WTC11 (cell line): ENCODE data around the gene PRR33. TPM values are rescaled to one million over a fixed set of nuclear protein-coding genes. Genes with fewer than 3 reads are reported as not detected.

Experiments used
- ATAC-seq: fragments of 200-7000 bp; cut with Tn5 transposase; 2 replicates; pipeline ENCODE4 v1.10.0; 2021; ENCODE audit warnings: mild to moderate bottlenecking, moderate library complexity
- CTCF ChIA-PET: fragments of 300-600 bp; sonication (Branson Sonifier 250); formaldehyde crosslinking; loops from one replicate; lab custom pipeline; 2021; ENCODE audit warnings: antibody characterized with exemption; lab: Charles Lee
- POLR2A ChIA-PET: fragments of 350-600 bp; sonication (Branson Sonifier 250); formaldehyde crosslinking; loops from one replicate; lab custom pipeline; 2021; ENCODE audit warnings: antibody characterized with exemption; lab: Charles Lee
- DNase-seq: peaks from one replicate; pipeline ENCODE4 v3.0.0; 2021; ENCODE audit warnings: low spot score
- H3K27ac Mint-ChIP-seq: 2 replicates; pipeline ENCODE4 v1.8.0; 2021; ENCODE audit warnings: mixed read lengths
- H3K27me3 Mint-ChIP-seq: 2 replicates; pipeline ENCODE4 v1.8.0; 2021; ENCODE audit warnings: low read depth, mild to moderate bottlenecking, moderate library complexity, mixed read lengths
- H3K36me3 Mint-ChIP-seq: 2 replicates; pipeline ENCODE4 v1.8.0; 2021; ENCODE audit warnings: mixed read lengths
- H3K4me1 Mint-ChIP-seq: 2 replicates; pipeline ENCODE4 v1.8.0; 2022; ENCODE audit warnings: mixed read lengths
- H3K4me3 Mint-ChIP-seq: 2 replicates; pipeline ENCODE4 v1.8.0; 2021; ENCODE audit warnings: mild to moderate bottlenecking, moderate library complexity, mixed read lengths
- H3K9me3 Mint-ChIP-seq: 2 replicates; pipeline ENCODE4 v1.8.0; 2021; ENCODE audit warnings: mixed read lengths
- ATF1 ChIP-seq: sonication (generic); formaldehyde crosslinking; IDR thresholded peaks from 2 replicates; pipeline ENCODE4 v1.8.1; 2023; ENCODE audit warnings: mild to moderate bottlenecking, moderate library complexity, missing genetic modification reagents
- ELF4 ChIP-seq: sonication (generic); formaldehyde crosslinking; IDR thresholded peaks from 2 replicates; pipeline ENCODE4 v1.8.1; 2022; ENCODE audit warnings: low read depth, mild to moderate bottlenecking, moderate library complexity, missing genetic modification reagents
- FOXJ3 ChIP-seq: sonication (generic); formaldehyde crosslinking; IDR thresholded peaks from 2 replicates; pipeline ENCODE4 v1.9.0; 2021; ENCODE audit warnings: missing genetic modification reagents, mild to moderate bottlenecking, borderline replicate concordance
- FOXK1 ChIP-seq: sonication (generic); formaldehyde crosslinking; IDR thresholded peaks from 2 replicates; pipeline ENCODE4 v1.8.0; 2022; ENCODE audit warnings: mild to moderate bottlenecking, moderate library complexity, missing genetic modification reagents
- GRHL2 ChIP-seq: fragments of 250-450 bp; sonication (Bioruptor Pico); IDR thresholded peaks from 2 replicates; pipeline ENCODE4 v1.8.0; 2022; ENCODE audit warnings: mild to moderate bottlenecking, moderate library complexity; ENCODE audit not compliant: insufficient replicate concordance, severe bottlenecking
- HMGA2 ChIP-seq: fragments of 250-450 bp; sonication (Bioruptor Pico); IDR thresholded peaks from 2 replicates; pipeline ENCODE4 v1.4.0; 2021; ENCODE audit warnings: mild to moderate bottlenecking, moderate library complexity
- JUN ChIP-seq: sonication (generic); formaldehyde crosslinking; IDR thresholded peaks from 2 replicates; pipeline ENCODE4 v1.8.0; 2023; ENCODE audit warnings: mild to moderate bottlenecking, missing genetic modification reagents
- SMAD3 ChIP-seq: sonication (generic); formaldehyde crosslinking; IDR thresholded peaks from 2 replicates; pipeline ENCODE4 v1.8.0; 2022; ENCODE audit warnings: missing genetic modification reagents, mild to moderate bottlenecking, borderline replicate concordance
- SOX15 ChIP-seq: fragments of 250-450 bp; sonication (Bioruptor Pico); IDR thresholded peaks from 2 replicates; pipeline ENCODE4 v1.9.0; 2021; ENCODE audit warnings: mild to moderate bottlenecking
- SP1 ChIP-seq: sonication (generic); formaldehyde crosslinking; conservative IDR thresholded peaks from 2 replicates; pipeline ENCODE4 v1.8.1; 2022; ENCODE audit warnings: missing genetic modification reagents
- ZNF138 ChIP-seq: sonication (generic); formaldehyde crosslinking; conservative IDR thresholded peaks from 2 replicates; pipeline ENCODE4 v1.8.1; 2022; ENCODE audit warnings: mild to moderate bottlenecking, moderate library complexity, missing genetic modification reagents
- ZNF396 ChIP-seq: fragments of 250-450 bp; sonication (Bioruptor Pico); IDR thresholded peaks from 2 replicates; pipeline ENCODE4 v1.8.0; 2021; ENCODE audit warnings: mild to moderate bottlenecking, moderate library complexity, borderline replicate concordance
- total RNA-seq: library from RNA; stranded (reverse); gene quantifications from 3 replicates; pipeline ENCODE4 v1.2.3, GENCODE V29; 2021
- TF ChIP-seq, protein P1 (sequence below): sonication (generic); formaldehyde crosslinking; IDR thresholded peaks from 2 replicates; pipeline ENCODE4 v1.8.1; 2022; ENCODE audit warnings: mild to moderate bottlenecking, moderate library complexity, missing genetic modification reagents
- TF ChIP-seq, protein P2 (sequence below): sonication (generic); formaldehyde crosslinking; IDR thresholded peaks from 2 replicates; pipeline ENCODE4 v1.8.0; 2022; ENCODE audit warnings: mild to moderate bottlenecking, missing genetic modification reagents
- TF ChIP-seq, protein P3 (sequence below): sonication (generic); formaldehyde crosslinking; IDR thresholded peaks from 2 replicates; pipeline ENCODE4 v1.8.1; 2022; ENCODE audit warnings: low read depth, missing genetic modification reagents, borderline replicate concordance
- TF ChIP-seq, protein P4 (sequence below): sonication (generic); formaldehyde crosslinking; IDR thresholded peaks from 2 replicates; pipeline ENCODE4 v1.8.0; 2022; ENCODE audit warnings: missing genetic modification reagents
- TF ChIP-seq, protein P5 (sequence below): sonication (generic); formaldehyde crosslinking; conservative IDR thresholded peaks from 2 replicates; pipeline ENCODE4 v1.8.1; 2022; ENCODE audit warnings: mild to moderate bottlenecking, missing genetic modification reagents
- TF ChIP-seq, protein P6 (sequence below): sonication (generic); formaldehyde crosslinking; IDR thresholded peaks from 2 replicates; pipeline ENCODE4 v1.8.1; 2022; ENCODE audit warnings: low read depth, mild to moderate bottlenecking, moderate library complexity, missing genetic modification reagents, borderline replicate concordance

PRR33 gene
- total RNA-seq, 1 experiment from 2014 or later: not detected

DNA sequence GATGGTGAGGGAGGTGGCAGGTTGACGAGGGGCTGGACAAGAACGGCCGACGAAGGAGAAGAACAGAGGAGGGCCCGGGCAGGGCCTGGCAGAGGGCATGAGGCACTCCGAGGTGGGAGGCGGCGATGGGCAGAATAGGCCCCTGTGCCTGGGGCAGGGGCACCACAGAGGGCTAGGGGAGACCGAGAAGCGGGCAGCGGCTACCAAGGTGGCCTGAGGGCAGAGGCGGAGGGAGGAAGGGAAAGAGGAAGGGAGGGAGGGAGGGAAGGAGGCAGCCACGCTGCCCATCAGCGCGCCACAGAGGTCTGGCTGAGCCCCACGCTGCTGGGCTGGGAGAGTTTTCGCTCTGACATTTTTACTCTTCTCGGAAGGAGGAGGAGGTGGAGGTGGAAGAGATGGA lies 27.5 kb downstream of the PRR33 start:
- H3K27me3 Mint-ChIP-seq: no peaks in the 10 kb centered on the region
- H3K4me3 Mint-ChIP-seq: no peak overlapping the region
- ChIA-PET POLR2A (no interaction called here), CTCF (interaction anchor here (1.4 kb wide), 1 partner anchor 292 kb away, joined by 3 read pairs; no protein-coding TSS in a partner anchor)
- H3K36me3 Mint-ChIP-seq: no peaks in the 10 kb centered on the region
- DNase-seq: no peak
- no peak for ATAC-seq
- no peaks in the 10 kb centered on the region for H3K9me3 Mint-ChIP-seq
- TF ChIP-seq SP1 (CRISPR knock-in tag): no peak
- no peak for TF ChIP-seq ZNF396 (CRISPR knock-in tag)
- TF ChIP-seq SOX15 (CRISPR knock-in tag): no peak
- no peak for TF ChIP-seq FOXJ3 (CRISPR knock-in tag)
- TF ChIP-seq ATF1: no peak
- TF ChIP-seq, protein P1, sequence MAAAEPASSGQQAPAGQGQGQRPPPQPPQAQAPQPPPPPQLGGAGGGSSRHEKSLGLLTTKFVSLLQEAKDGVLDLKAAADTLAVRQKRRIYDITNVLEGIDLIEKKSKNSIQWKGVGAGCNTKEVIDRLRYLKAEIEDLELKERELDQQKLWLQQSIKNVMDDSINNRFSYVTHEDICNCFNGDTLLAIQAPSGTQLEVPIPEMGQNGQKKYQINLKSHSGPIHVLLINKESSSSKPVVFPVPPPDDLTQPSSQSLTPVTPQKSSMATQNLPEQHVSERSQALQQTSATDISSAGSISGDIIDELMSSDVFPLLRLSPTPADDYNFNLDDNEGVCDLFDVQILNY: no peak
- TF ChIP-seq, protein P2, sequence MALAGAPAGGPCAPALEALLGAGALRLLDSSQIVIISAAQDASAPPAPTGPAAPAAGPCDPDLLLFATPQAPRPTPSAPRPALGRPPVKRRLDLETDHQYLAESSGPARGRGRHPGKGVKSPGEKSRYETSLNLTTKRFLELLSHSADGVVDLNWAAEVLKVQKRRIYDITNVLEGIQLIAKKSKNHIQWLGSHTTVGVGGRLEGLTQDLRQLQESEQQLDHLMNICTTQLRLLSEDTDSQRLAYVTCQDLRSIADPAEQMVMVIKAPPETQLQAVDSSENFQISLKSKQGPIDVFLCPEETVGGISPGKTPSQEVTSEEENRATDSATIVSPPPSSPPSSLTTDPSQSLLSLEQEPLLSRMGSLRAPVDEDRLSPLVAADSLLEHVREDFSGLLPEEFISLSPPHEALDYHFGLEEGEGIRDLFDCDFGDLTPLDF: no peak
- TF ChIP-seq, protein P3, sequence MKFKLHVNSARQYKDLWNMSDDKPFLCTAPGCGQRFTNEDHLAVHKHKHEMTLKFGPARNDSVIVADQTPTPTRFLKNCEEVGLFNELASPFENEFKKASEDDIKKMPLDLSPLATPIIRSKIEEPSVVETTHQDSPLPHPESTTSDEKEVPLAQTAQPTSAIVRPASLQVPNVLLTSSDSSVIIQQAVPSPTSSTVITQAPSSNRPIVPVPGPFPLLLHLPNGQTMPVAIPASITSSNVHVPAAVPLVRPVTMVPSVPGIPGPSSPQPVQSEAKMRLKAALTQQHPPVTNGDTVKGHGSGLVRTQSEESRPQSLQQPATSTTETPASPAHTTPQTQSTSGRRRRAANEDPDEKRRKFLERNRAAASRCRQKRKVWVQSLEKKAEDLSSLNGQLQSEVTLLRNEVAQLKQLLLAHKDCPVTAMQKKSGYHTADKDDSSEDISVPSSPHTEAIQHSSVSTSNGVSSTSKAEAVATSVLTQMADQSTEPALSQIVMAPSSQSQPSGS: no peak
- TF ChIP-seq, protein P4, sequence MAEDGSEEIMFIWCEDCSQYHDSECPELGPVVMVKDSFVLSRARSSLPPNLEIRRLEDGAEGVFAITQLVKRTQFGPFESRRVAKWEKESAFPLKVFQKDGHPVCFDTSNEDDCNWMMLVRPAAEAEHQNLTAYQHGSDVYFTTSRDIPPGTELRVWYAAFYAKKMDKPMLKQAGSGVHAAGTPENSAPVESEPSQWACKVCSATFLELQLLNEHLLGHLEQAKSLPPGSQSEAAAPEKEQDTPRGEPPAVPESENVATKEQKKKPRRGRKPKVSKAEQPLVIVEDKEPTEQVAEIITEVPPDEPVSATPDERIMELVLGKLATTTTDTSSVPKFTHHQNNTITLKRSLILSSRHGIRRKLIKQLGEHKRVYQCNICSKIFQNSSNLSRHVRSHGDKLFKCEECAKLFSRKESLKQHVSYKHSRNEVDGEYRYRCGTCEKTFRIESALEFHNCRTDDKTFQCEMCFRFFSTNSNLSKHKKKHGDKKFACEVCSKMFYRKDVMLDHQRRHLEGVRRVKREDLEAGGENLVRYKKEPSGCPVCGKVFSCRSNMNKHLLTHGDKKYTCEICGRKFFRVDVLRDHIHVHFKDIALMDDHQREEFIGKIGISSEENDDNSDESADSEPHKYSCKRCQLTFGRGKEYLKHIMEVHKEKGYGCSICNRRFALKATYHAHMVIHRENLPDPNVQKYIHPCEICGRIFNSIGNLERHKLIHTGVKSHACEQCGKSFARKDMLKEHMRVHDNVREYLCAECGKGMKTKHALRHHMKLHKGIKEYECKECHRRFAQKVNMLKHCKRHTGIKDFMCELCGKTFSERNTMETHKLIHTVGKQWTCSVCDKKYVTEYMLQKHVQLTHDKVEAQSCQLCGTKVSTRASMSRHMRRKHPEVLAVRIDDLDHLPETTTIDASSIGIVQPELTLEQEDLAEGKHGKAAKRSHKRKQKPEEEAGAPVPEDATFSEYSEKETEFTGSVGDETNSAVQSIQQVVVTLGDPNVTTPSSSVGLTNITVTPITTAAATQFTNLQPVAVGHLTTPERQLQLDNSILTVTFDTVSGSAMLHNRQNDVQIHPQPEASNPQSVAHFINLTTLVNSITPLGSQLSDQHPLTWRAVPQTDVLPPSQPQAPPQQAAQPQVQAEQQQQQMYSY: no peak
- TF ChIP-seq, protein P5, sequence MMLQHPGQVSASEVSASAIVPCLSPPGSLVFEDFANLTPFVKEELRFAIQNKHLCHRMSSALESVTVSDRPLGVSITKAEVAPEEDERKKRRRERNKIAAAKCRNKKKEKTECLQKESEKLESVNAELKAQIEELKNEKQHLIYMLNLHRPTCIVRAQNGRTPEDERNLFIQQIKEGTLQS: no peak
- H3K27ac Mint-ChIP-seq: no peak overlapping the region
- no peaks in the 10 kb centered on the region; the same call in 1 of the 2 replicates for H3K4me1 Mint-ChIP-seq

DNA sequence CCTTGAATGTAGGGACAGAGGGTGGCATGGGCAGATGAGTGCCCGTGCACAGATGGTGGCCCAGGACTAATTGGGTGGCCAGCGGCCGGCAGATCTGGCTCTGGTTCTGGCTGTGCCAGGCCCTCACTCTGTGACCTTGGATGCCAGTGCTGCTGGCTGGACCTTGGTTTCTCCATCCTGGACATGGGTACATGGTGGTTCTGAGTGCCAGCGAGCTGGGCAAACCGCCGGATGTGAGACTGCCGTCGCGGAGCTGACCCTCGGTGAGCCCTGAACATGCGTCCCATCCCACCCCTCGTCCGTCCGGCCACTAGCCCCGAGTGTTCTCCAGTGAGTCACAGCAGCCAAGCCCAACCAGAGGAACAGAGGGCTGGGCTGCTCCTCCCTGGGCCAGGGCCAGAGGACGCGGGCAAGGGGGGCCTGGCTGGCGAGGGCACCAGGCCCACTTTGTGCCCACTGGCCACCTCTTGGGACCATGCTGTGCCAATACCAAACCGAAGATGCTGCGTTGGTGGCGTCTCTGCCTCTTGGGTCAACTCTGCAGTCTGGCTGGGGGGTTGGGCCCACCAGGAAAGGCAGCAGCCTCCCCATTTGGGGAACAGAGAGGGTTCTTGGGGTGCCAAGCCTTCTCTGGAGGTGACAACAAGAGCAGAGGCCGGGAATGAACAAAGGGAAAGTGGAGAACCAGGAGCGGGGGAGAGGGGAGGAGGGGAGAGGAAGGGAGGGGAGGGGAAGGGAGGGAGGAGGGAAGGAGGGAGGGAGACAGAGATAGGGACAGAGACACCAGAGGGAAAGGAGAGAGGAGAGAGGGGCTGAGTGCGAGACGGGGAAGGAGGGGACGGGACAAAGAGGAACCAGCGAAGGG lies 28.1 kb downstream of the PRR33 start:
- DNase-seq (peak; percentile 40), ATAC-seq (peak; percentile 74)
- POLR2A ChIA-PET: no interaction called here
- Mint-ChIP-seq H3K4me1 (no peaks in the 10 kb centered on the region; the same call in 1 of the 2 replicates), H3K9me3 (no peaks in the 10 kb centered on the region), H3K27me3 (no peaks in the 10 kb centered on the region), H3K36me3 (no peaks in the 10 kb centered on the region), H3K27ac (no peak overlapping the region), H3K4me3 (no peak overlapping the region)
- TF ChIP-seq JUN (CRISPR knock-in tag) (no peak), ZNF138 (CRISPR knock-in tag) (no peak), ELF4 (CRISPR knock-in tag) (no peak), SP1 (CRISPR knock-in tag) (no peak), FOXJ3 (CRISPR knock-in tag) (no peak), SMAD3 (CRISPR knock-in tag) (no peak), FOXK1 (no peak), GRHL2 (CRISPR knock-in tag) (no peak), HMGA2 (CRISPR knock-in tag) (no peak)
- TF ChIP-seq, protein P6, sequence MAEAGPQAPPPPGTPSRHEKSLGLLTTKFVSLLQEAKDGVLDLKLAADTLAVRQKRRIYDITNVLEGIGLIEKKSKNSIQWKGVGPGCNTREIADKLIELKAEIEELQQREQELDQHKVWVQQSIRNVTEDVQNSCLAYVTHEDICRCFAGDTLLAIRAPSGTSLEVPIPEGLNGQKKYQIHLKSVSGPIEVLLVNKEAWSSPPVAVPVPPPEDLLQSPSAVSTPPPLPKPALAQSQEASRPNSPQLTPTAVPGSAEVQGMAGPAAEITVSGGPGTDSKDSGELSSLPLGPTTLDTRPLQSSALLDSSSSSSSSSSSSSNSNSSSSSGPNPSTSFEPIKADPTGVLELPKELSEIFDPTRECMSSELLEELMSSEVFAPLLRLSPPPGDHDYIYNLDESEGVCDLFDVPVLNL (CRISPR knock-in tag): no peak
- CTCF ChIA-PET: interaction anchor here (1.4 kb wide), 1 partner anchor 169 kb away, joined by 3 read pairs; no protein-coding TSS in a partner anchor
